HepG2 (cell line): ENCODE data around the gene MYOM1. TPM values are rescaled to one million over a fixed set of nuclear protein-coding genes. Genes with fewer than 3 reads are reported as not detected.

Experiments
- AKAP8 ChIP-seq: sonication (generic); formaldehyde crosslinking; IDR thresholded peaks from 2 replicates; pipeline ENCODE4 v1.5.1; 2020; ENCODE audit warnings: mild to moderate bottlenecking, missing genetic modification reagents
- CAMTA2 ChIP-seq: sonication (generic); formaldehyde crosslinking; IDR thresholded peaks from 2 replicates; pipeline ENCODE4 v1.4.0; 2020; ENCODE audit warnings: mild to moderate bottlenecking, missing genetic modification reagents, borderline replicate concordance
- ELF3 ChIP-seq: IDR thresholded peaks from 2 replicates; pipeline ENCODE4 v1.6.1; 2016; ENCODE audit warnings: missing genetic modification reagents, missing compliant biosample characterization
- FOSL1 ChIP-seq: sonication (generic); formaldehyde crosslinking; IDR thresholded peaks from 2 replicates; pipeline ENCODE4 v1.9.0; 2021; ENCODE audit warnings: missing genetic modification reagents, borderline replicate concordance
- HOXA5 ChIP-seq: sonication (generic); formaldehyde crosslinking; IDR thresholded peaks from 2 replicates; pipeline ENCODE4 v1.4.0; 2020; ENCODE audit warnings: missing genetic modification reagents
- KLF13 ChIP-seq: sonication (generic); formaldehyde crosslinking; IDR thresholded peaks from 2 replicates; pipeline ENCODE4 v1.4.0; 2020; ENCODE audit warnings: mild to moderate bottlenecking, missing genetic modification reagents
- MXI1 ChIP-seq: IDR thresholded peaks from 3 replicates; pipeline ENCODE4 v1.6.1; 2012; ENCODE audit warnings: low read depth, low read length, inconsistent platforms, borderline replicate concordance
- NCOR1 ChIP-seq: fragments of 200-600 bp; sonication (generic); IDR thresholded peaks from 2 replicates; pipeline ENCODE4 v1.7.0; 2017; ENCODE audit warnings: antibody characterized with exemption, low read length, borderline replicate concordance
- NFKB2 ChIP-seq: sonication (generic); formaldehyde crosslinking; IDR thresholded peaks from 2 replicates; pipeline ENCODE4 v1.4.0; 2020; ENCODE audit warnings: missing genetic modification reagents, borderline replicate concordance
- NKX3-1 ChIP-seq: sonication (generic); formaldehyde crosslinking; IDR thresholded peaks from 2 replicates; pipeline ENCODE4 v1.5.0; 2020; ENCODE audit warnings: missing genetic modification reagents
- NR2F1 ChIP-seq, 2 experiments: fragments of 450-650 bp in 1 of 2; formaldehyde crosslinking in 1 of 2; IDR thresholded peaks; 2 replicates each; pipeline versions ENCODE4 v1.5.0 to v1.6.1; 2016 to 2020; ENCODE audit warnings: mild to moderate bottlenecking in 1 of 2, missing compliant biosample characterization in 1 of 2, missing genetic modification reagents in 1 of 2, moderate library complexity in 1 of 2
- NRL ChIP-seq: sonication (generic); formaldehyde crosslinking; IDR thresholded peaks from 2 replicates; pipeline ENCODE4 v1.5.0; 2020; ENCODE audit warnings: missing genetic modification reagents, mild to moderate bottlenecking, moderate library complexity, borderline replicate concordance
- RBFOX2 ChIP-seq: fragments of 200-400 bp; formaldehyde crosslinking; IDR thresholded peaks from 2 replicates; pipeline ENCODE4 v1.6.1; 2017; ENCODE audit warnings: low read depth, mild to moderate bottlenecking, low read length
- SCMH1 ChIP-seq: sonication (generic); formaldehyde crosslinking; IDR thresholded peaks from 2 replicates; pipeline ENCODE4 v1.9.0; 2021; ENCODE audit warnings: missing genetic modification reagents, mild to moderate bottlenecking, borderline replicate concordance
- SRSF4 ChIP-seq: fragments of 200-400 bp; formaldehyde crosslinking; IDR thresholded peaks from one replicate; pipeline ENCODE4 v1.6.1; 2018; ENCODE audit warnings: mild to moderate bottlenecking, low read depth, low read length, moderate library complexity; ENCODE audit not compliant: poor library complexity, severe bottlenecking
- TCF7L2 ChIP-seq: IDR thresholded peaks from 2 replicates; pipeline ENCODE4 v1.6.1; 2011; ENCODE audit warnings: mild to moderate bottlenecking, low read depth, low read length, moderate library complexity
- ZFX ChIP-seq: sonication (generic); formaldehyde crosslinking; IDR thresholded peaks from 2 replicates; pipeline ENCODE4 v1.4.0; 2020; ENCODE audit warnings: mild to moderate bottlenecking, low read depth, missing genetic modification reagents, moderate library complexity
- ZNF644 ChIP-seq: IDR thresholded peaks from 2 replicates; pipeline ENCODE4 v1.6.1; 2016; ENCODE audit warnings: low read depth
- ZNF747 ChIP-seq: sonication (generic); formaldehyde crosslinking; IDR thresholded peaks from 2 replicates; pipeline ENCODE4 v1.8.1; 2023; ENCODE audit warnings: missing genetic modification reagents, mild to moderate bottlenecking, borderline replicate concordance
- polyA plus RNA-seq, 8 experiments: library from polyadenylated mRNA; depleted of rRNA in 3 of 8; stranded (reverse) in 7 of 8; unstranded in 1 of 8; fragments of >200 nt; fragmentation: Illumina TruSeq in 4 of 8; extraction: Trizol in 4 of 8; gene quantifications; 2 replicates each; pipeline versions ENCODE4 v1.2.1 to v1.2.3, GENCODE V29; 2011 to 2016; ENCODE audit warnings: low read depth in 4 of 8, missing spikeins in 1 of 8, mixed read lengths in 1 of 8; ENCODE audit not compliant: insufficient read depth in 1 of 8
- total RNA-seq, 5 experiments: library from RNA; depleted of rRNA; stranded (reverse); fragments of >200 nt; fragmentation: Illumina TruSeq; extraction: Trizol; gene quantifications; 2 replicates each; pipeline ENCODE4 v1.2.3, GENCODE V29; 2016; ENCODE audit warnings: low read depth in 1 of 5
- TF ChIP-seq, protein P1 (sequence below): sonication (generic); formaldehyde crosslinking; IDR thresholded peaks from 2 replicates; pipeline ENCODE4 v1.8.0; 2022; ENCODE audit warnings: mild to moderate bottlenecking, missing genetic modification reagents; ENCODE audit not compliant: insufficient replicate concordance
- TF ChIP-seq, protein P2 (sequence below): sonication (generic); formaldehyde crosslinking; conservative IDR thresholded peaks from 2 replicates; pipeline ENCODE4 v1.8.0; 2022; ENCODE audit warnings: missing genetic modification reagents
- TF ChIP-seq, protein P3 (sequence below): sonication (generic); formaldehyde crosslinking; IDR thresholded peaks from 2 replicates; pipeline ENCODE4 v1.8.1; 2023; ENCODE audit warnings: mild to moderate bottlenecking, inconsistent platforms, moderate library complexity, missing genetic modification reagents, borderline replicate concordance
- TF ChIP-seq, protein P4 (sequence below): sonication (generic); formaldehyde crosslinking; IDR thresholded peaks from 2 replicates; pipeline ENCODE4 v1.5.0; 2020; ENCODE audit warnings: missing genetic modification reagents
- TF ChIP-seq, protein P5 (sequence below): sonication (generic); formaldehyde crosslinking; IDR thresholded peaks from 2 replicates; pipeline ENCODE4 v1.4.0; 2020; ENCODE audit warnings: mild to moderate bottlenecking, missing genetic modification reagents

MYOM1 gene
- total and polyA plus RNA-seq, 2 of the 13 experiments (the other 11 are each of a cell fraction or from before 2014, with no cell fraction given): 0.46 to 0.98 TPM

DNA sequence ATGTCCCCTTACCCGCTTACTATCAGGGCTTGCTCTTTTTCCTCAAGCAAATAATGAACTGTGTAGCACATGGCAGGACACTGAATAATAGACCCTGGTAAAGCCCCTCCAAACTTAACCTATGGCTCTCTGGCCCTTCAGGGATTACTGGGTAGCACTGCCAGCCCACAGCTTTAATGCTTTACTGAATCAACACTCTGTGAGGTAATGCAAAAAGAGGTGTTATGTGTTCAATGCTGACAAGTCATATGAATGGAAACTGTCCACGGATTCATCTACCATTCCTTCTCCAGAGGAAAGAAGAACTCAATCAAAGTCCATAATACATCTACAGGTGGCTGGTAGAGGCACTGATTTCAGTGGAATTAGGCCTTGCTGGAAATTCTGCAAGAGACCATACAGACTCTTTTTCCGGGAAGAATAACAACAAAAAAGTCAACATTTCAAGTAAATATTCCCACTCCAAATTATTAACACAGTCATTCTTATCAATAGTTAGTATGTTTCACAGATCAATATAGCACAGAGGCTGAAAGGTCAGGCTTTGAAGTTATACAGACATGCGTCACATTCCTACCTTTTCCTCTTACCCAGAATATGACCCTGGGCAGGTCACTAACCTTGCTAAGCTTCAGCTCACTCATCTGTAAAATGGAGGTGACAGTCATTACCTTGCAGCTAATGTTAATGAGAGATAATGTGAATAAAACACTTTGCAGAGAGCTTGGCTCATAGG, 13.8 kb upstream of the MYOM1 start (continued):
- TF ChIP-seq ZNF747 (peak; percentile 65; the same call in 1 of the 2 replicates), MXI1 (no peak), ZFX (CRISPR knock-in tag) (peak; percentile 64), AKAP8 (CRISPR knock-in tag) (no peak), CAMTA2 (no peak), NKX3-1 (peak; percentile 93), HOXA5 (CRISPR knock-in tag) (peak; percentile 89), ZNF644 (CRISPR knock-in tag) (peak; percentile 15; the same call in 1 of the 2 replicates), NFKB2 (CRISPR knock-in tag) (no peak), FOSL1 (CRISPR knock-in tag) (peak; percentile 57; the same call in 1 of the 2 replicates), RBFOX2 (no peak), SCMH1 (CRISPR knock-in tag) (no peak), TCF7L2 (peak; percentile 94), ELF3 (CRISPR knock-in tag) (peak; percentile 98), NRL (CRISPR knock-in tag) (no peak), SRSF4 (no peak), KLF13 (no peak), NCOR1 (peak; percentile 97), NR2F1 (CRISPR knock-in tag; IDR thresholded peaks at IDR 0.05) (peak; percentile 97 to 100)
- TF ChIP-seq, protein P1, sequence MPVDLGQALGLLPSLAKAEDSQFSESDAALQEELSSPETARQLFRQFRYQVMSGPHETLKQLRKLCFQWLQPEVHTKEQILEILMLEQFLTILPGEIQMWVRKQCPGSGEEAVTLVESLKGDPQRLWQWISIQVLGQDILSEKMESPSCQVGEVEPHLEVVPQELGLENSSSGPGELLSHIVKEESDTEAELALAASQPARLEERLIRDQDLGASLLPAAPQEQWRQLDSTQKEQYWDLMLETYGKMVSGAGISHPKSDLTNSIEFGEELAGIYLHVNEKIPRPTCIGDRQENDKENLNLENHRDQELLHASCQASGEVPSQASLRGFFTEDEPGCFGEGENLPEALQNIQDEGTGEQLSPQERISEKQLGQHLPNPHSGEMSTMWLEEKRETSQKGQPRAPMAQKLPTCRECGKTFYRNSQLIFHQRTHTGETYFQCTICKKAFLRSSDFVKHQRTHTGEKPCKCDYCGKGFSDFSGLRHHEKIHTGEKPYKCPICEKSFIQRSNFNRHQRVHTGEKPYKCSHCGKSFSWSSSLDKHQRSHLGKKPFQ (CRISPR knock-in tag): peak; percentile 41
- TF ChIP-seq, protein P2, sequence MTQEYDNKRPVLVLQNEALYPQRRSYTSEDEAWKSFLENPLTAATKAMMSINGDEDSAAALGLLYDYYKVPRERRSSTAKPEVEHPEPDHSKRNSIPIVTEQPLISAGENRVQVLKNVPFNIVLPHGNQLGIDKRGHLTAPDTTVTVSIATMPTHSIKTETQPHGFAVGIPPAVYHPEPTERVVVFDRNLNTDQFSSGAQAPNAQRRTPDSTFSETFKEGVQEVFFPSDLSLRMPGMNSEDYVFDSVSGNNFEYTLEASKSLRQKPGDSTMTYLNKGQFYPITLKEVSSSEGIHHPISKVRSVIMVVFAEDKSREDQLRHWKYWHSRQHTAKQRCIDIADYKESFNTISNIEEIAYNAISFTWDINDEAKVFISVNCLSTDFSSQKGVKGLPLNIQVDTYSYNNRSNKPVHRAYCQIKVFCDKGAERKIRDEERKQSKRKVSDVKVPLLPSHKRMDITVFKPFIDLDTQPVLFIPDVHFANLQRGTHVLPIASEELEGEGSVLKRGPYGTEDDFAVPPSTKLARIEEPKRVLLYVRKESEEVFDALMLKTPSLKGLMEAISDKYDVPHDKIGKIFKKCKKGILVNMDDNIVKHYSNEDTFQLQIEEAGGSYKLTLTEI (CRISPR knock-in tag): no peak
- TF ChIP-seq, protein P3, sequence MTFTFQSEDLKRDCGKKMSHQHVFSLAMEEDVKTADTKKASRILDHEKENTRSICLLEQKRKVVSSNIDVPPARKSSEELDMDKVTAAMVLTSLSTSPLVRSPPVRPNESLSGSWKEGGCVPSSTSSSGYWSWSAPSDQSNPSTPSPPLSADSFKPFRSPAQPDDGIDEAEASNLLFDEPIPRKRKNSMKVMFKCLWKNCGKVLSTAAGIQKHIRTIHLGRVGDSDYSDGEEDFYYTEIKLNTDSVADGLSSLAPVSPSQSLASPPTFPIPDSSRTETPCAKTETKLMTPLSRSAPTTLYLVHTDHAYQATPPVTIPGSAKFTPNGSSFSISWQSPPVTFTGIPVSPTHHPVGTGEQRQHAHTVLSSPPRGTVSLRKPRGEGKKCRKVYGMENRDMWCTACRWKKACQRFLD: no peak
- TF ChIP-seq, protein P4, sequence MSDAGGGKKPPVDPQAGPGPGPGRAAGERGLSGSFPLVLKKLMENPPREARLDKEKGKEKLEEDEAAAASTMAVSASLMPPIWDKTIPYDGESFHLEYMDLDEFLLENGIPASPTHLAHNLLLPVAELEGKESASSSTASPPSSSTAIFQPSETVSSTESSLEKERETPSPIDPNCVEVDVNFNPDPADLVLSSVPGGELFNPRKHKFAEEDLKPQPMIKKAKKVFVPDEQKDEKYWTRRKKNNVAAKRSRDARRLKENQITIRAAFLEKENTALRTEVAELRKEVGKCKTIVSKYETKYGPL (CRISPR knock-in tag): 0 out of 2 replicates have a peak, but pooled peaks have one; percentile 59
- TF ChIP-seq, protein P5, sequence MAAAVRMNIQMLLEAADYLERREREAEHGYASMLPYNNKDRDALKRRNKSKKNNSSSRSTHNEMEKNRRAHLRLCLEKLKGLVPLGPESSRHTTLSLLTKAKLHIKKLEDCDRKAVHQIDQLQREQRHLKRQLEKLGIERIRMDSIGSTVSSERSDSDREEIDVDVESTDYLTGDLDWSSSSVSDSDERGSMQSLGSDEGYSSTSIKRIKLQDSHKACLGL (CRISPR knock-in tag): no peak
